ENCODE data around the gene PTPRCAP.

PTPRCAP gene

GRCh38 chr11:67438158-67438902 lies 848 bp upstream of the PTPRCAP start:
- H3K27me3 ChIP-seq (ENCODE audit: control insufficient read depth, insufficient read depth, low read length), result no peaks in the 10 kb centered on the region
- H3K79me2 ChIP-seq, result no peaks in the 10 kb centered on the region
- no peak for TF ChIP-seq CTCF (IDR thresholded peaks at IDR 0.05)
- no peaks in the 10 kb centered on the region for H3K9me3 ChIP-seq (ENCODE audit: control insufficient read depth, low read length)
- no peak overlapping the region for H3K4me3 ChIP-seq (ENCODE audit: low read depth, low read length)
- H2AFZ ChIP-seq, result no peak overlapping the region
- H3K4me2 ChIP-seq (ENCODE audit: low read length), result no peak overlapping the region
- no peaks in the 10 kb centered on the region for H3K36me3 ChIP-seq (ENCODE audit: control insufficient read depth, insufficient read depth, low read length)
- no peaks in the 10 kb centered on the region for H3K4me1 ChIP-seq
- no peak overlapping the region for H3K9ac ChIP-seq
- no peak overlapping the region for H3K27ac ChIP-seq

GRCh38 chr11:67437809-67438157 lies 301 bp upstream of the PTPRCAP start:
- no peak for TF ChIP-seq CTCF (IDR thresholded peaks at IDR 0.05)
- Histone ChIP-seq H3K4me1 (no peaks in the 10 kb centered on the region), H3K27me3 (ENCODE audit: control insufficient read depth, insufficient read depth, low read length) (no peaks in the 10 kb centered on the region), H3K4me2 (ENCODE audit: low read length) (no peak overlapping the region), H3K9ac (no peak overlapping the region), H3K36me3 (ENCODE audit: control insufficient read depth, insufficient read depth, low read length) (no peaks in the 10 kb centered on the region), H3K9me3 (ENCODE audit: control insufficient read depth, low read length) (no peaks in the 10 kb centered on the region), H3K27ac (no peak overlapping the region), H2AFZ (no peak overlapping the region), H3K4me3 (ENCODE audit: low read depth, low read length) (no peak overlapping the region), H3K79me2 (no peaks in the 10 kb centered on the region)

- H3K79me2 ChIP-seq, result no peaks in the 10 kb centered on the region
- no peaks in the 10 kb centered on the region for H3K9me3 ChIP-seq (ENCODE audit: control insufficient read depth, low read length)
- no peak overlapping the region for H3K27ac ChIP-seq
- no peak overlapping the region for H3K4me3 ChIP-seq (ENCODE audit: low read depth, low read length)
- no peaks in the 10 kb centered on the region for H3K36me3 ChIP-seq (ENCODE audit: control insufficient read depth, insufficient read depth, low read length)
- TF ChIP-seq CTCF (IDR thresholded peaks at IDR 0.05), result no peak
- no peak overlapping the region for H2AFZ ChIP-seq
- no peaks in the 10 kb centered on the region for H3K4me1 ChIP-seq
- no peaks in the 10 kb centered on the region for H3K27me3 ChIP-seq (ENCODE audit: control insufficient read depth, insufficient read depth, low read length)
- no peak overlapping the region for H3K4me2 ChIP-seq (ENCODE audit: low read length)
- H3K9ac ChIP-seq, result no peak overlapping the region
Observed at GRCh38 chr11:67436459-67437081, 912 bp downstream of the PTPRCAP start.

GRCh38 chr11:67435727-67436458 lies 1.6 kb downstream of the PTPRCAP start:
- no peak overlapping the region for H3K27ac ChIP-seq
- no peak overlapping the region for H3K9ac ChIP-seq
- H3K9me3 ChIP-seq (ENCODE audit: control insufficient read depth, low read length), result no peaks in the 10 kb centered on the region
- no peak for TF ChIP-seq CTCF (IDR thresholded peaks at IDR 0.05)
- no peak overlapping the region for H2AFZ ChIP-seq
- H3K36me3 ChIP-seq (ENCODE audit: control insufficient read depth, insufficient read depth, low read length), result no peaks in the 10 kb centered on the region
- H3K4me2 ChIP-seq (ENCODE audit: low read length), result no peak overlapping the region
- H3K4me3 ChIP-seq (ENCODE audit: low read depth, low read length), result no peak overlapping the region
- H3K79me2 ChIP-seq, result no peaks in the 10 kb centered on the region
- H3K4me1 ChIP-seq, result no peaks in the 10 kb centered on the region
- H3K27me3 ChIP-seq (ENCODE audit: control insufficient read depth, insufficient read depth, low read length), result no peaks in the 10 kb centered on the region
